ENCODE measurements around the gene ST6GAL1. TPM values are rescaled to one million over a fixed set of nuclear protein-coding genes. Genes with fewer than 3 reads are reported as not detected.
A peak's percentile ranks its signal among the peaks of the same experiment; 100 is the strongest.

The ST6GAL1 gene
- total and polyA plus RNA-seq, 7 donors: 5.4 to 60.5 (median 10.0) TPM

DNA sequence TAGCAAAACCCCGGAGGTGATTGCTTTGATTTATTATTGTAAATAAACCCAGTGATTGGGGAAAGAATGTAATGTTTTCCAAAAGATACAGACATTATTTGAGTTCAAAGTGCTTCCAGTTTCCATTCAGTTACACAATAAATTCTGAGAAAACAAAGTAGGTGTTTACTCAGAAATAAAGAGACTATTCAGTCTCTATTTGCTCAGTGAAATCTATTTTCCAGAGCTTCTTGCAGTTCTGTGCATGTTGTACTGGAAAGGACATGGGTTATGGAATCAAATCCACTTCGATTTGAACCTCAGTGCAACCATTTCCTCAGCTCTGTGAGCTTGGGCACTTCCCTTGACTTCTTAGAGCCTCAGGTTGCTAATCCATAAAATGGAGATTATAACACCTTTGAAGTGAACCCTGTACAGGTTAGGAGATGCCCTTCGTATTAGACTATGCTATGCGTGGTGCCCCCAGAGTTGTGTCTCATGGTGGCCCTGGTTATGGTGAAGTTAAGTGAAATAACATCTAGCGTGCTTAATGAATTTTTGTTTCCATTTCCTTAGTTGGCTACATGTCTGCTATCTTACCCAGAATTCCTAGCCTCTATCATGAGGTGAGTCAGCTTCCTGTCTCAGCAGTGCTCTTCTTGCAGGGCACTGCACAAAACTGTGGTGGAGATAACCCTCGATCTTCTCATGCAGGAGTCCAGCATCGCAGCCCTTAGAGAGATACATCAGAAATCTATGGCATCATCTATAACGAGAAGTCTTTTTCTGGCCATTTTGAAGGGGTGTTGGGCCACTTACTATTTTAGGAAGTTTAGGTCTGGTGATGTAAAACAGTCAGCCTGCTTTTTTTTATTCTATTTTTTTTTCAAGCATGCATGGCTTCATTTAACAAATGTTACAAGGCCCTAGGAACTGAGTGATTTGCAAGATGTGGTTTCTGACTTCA is 111.3 kb downstream of the ST6GAL1 start:
- H3K27ac ChIP-seq: peak overlapping the region in 1 of 4 donors; percentile 3

GRCh38 chr3:187042346-187042745 is 112.0 kb downstream of the ST6GAL1 start:
- DNase-seq: no peak
- TF ChIP-seq EP300 (IDR thresholded peaks at IDR 0.05): no peak
- no peak for TF ChIP-seq POLR2A (IDR thresholded peaks at IDR 0.05)
- no peak for TF ChIP-seq POLR2AphosphoS5 (IDR thresholded peaks at IDR 0.05)
- TF ChIP-seq CTCF (IDR thresholded peaks at IDR 0.05): no peak
- Histone ChIP-seq H3K36me3 (no peaks in the 10 kb centered on the region), H3K9me3 (no peaks in the 10 kb centered on the region), H3K27me3 (no peaks in the 10 kb centered on the region), H3K4me3 (no peak overlapping the region), H3K27ac (no peak overlapping the region), H3K4me1 (no peaks in the 10 kb centered on the region)
- 75 to 82% methylated on average over 5 of the region's 5 CpGs for WGBS, 2 donors
- intact Hi-C loops (cut with DNase I): no loop called here

More for the DNA sequence above, 111.3 kb downstream of the ST6GAL1 start:
- no peak for TF ChIP-seq POLR2AphosphoS5 (IDR thresholded peaks at IDR 0.05)
- no peak for TF ChIP-seq EP300 (IDR thresholded peaks at IDR 0.05)
- TF ChIP-seq CTCF (IDR thresholded peaks at IDR 0.05): no peak
- TF ChIP-seq POLR2A (IDR thresholded peaks at IDR 0.05): no peak
- DNase-seq: no peak
- no peaks in the 10 kb centered on the region for H3K4me1 ChIP-seq
- no peak overlapping the region for H3K4me3 ChIP-seq
- H3K36me3 ChIP-seq: no peaks in the 10 kb centered on the region
- 30 to 48% methylated on average over 8 of the region's 8 CpGs for WGBS, 2 donors
- intact Hi-C loops (cut with DNase I): no loop called here
- no peaks in the 10 kb centered on the region for H3K27me3 ChIP-seq
- H3K9me3 ChIP-seq: no peaks in the 10 kb centered on the region

DNA sequence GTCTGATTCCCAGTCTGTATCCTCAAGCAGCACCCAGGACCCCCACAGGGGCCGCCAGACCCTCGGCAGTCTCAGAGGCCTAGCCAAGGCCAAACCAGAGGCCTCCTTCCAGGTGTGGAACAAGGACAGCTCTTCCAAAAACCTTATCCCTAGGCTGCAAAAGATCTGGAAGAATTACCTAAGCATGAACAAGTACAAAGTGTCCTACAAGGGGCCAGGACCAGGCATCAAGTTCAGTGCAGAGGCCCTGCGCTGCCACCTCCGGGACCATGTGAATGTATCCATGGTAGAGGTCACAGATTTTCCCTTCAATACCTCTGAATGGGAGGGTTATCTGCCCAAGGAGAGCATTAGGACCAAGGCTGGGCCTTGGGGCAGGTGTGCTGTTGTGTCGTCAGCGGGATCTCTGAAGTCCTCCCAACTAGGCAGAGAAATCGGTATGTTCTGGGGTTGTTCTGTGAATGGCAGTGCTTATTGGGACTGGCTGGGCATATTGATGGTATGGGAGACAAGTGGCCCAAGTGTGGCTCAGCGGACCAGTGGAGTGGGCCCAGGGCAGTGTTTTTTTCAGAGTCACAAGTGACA is 112.6 kb downstream of the ST6GAL1 start:
- Histone ChIP-seq H3K27ac (no peak overlapping the region), H3K9me3 (no peaks in the 10 kb centered on the region), H3K36me3 (no peaks in the 10 kb centered on the region), H3K4me1 (no peaks in the 10 kb centered on the region), H3K27me3 (no peaks in the 10 kb centered on the region), H3K4me3 (no peak overlapping the region)
- TF ChIP-seq POLR2AphosphoS5 (IDR thresholded peaks at IDR 0.05): no peak
- TF ChIP-seq POLR2A (IDR thresholded peaks at IDR 0.05): no peak
- TF ChIP-seq EP300 (IDR thresholded peaks at IDR 0.05): no peak
- TF ChIP-seq CTCF (IDR thresholded peaks at IDR 0.05): no peak
- intact Hi-C loops (cut with DNase I): no loop called here
- 96 to 97% methylated on average over 8 of the region's 8 CpGs for WGBS, 2 donors
- DNase-seq: no peak

DNA sequence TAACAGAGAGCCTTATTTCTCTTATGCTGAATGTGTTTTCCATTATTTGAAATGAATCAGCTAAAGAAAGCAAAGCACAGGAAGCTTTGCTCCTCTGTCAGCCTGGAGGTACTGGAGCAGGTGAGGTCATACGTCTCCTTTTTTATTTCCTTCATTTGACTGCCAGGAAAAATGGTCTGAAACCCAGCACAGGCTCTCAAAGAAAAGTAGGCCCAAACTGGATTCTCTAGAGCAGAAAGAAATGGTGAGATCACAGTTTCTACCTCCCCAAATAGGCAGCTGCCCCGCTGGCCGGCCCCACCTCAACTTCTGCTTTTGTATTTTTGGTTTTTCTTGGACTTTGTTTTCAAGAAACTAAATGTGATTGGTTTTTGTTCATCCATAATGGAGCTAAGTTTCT is 113.9 kb downstream of the ST6GAL1 start:
- Histone ChIP-seq H3K4me1 (no peaks in the 10 kb centered on the region), H3K36me3 (no peaks in the 10 kb centered on the region), H3K27me3 (no peaks in the 10 kb centered on the region), H3K9me3 (no peaks in the 10 kb centered on the region), H3K4me3 (no peak overlapping the region), H3K27ac (no peak overlapping the region)
- 49 to 63% methylated on average over 3 of the region's 3 CpGs for WGBS, 2 donors
- DNase-seq: no peak
- no peak for TF ChIP-seq POLR2AphosphoS5 (IDR thresholded peaks at IDR 0.05)
- TF ChIP-seq CTCF (IDR thresholded peaks at IDR 0.05): no peak
- TF ChIP-seq EP300 (IDR thresholded peaks at IDR 0.05): no peak
- TF ChIP-seq POLR2A (IDR thresholded peaks at IDR 0.05): no peak
- intact Hi-C loops (cut with DNase I): no loop called here
